Large intestine (tissue), 3 donors: Measurements from ENCODE around the gene KAZN. TPM values are rescaled to one million over a fixed set of nuclear protein-coding genes. Genes with fewer than 3 reads are reported as not detected.

ENCODE experiments used
- DNase-seq, 2 donors: peaks; one replicate each; pipeline versions ENCODE4 v3.0.0 to v3.0.0-alpha.2; 2013
- H3K27ac ChIP-seq: one replicate; pipeline ENCODE4 v1.5.1; 2013; ENCODE audit warnings: low read length
- H3K27me3 ChIP-seq: 2 replicates; pipeline ENCODE4 v1.6.1; 2013; ENCODE audit warnings: low read length; ENCODE audit not compliant: control insufficient read depth, insufficient read depth
- H3K36me3 ChIP-seq: 2 replicates; pipeline ENCODE4 v1.6.1; 2013; ENCODE audit warnings: low read length; ENCODE audit not compliant: control insufficient read depth, insufficient read depth
- H3K4me1 ChIP-seq: one replicate; pipeline ENCODE4 v1.6.1; 2013; ENCODE audit warnings: low read length; ENCODE audit not compliant: control insufficient read depth, insufficient read depth
- H3K4me3 ChIP-seq: one replicate; pipeline ENCODE4 v1.5.1; 2013; ENCODE audit warnings: low read length
- H3K9me3 ChIP-seq: one replicate; pipeline ENCODE4 v1.6.1; 2013; ENCODE audit warnings: mild to moderate bottlenecking, low read depth, low read length, moderate library complexity; ENCODE audit not compliant: control insufficient read depth
- WGBS: methylation state at CpG from one replicate; pipeline ENCODE4 v1.1.5; 2013; ENCODE audit warnings: low lambda C conversion rate; ENCODE audit not compliant: insufficient coverage; 5-methylcytosine and 5-hydroxymethylcytosine counted together
- polyA plus RNA-seq: library from polyadenylated mRNA; unstranded; fragments of 120-200 nt; gene quantifications from one replicate; pipeline ENCODE4 v1.2.1, GENCODE V29; 2013

The KAZN gene
- polyA plus RNA-seq, 1 donor: 30.4 TPM

DNA sequence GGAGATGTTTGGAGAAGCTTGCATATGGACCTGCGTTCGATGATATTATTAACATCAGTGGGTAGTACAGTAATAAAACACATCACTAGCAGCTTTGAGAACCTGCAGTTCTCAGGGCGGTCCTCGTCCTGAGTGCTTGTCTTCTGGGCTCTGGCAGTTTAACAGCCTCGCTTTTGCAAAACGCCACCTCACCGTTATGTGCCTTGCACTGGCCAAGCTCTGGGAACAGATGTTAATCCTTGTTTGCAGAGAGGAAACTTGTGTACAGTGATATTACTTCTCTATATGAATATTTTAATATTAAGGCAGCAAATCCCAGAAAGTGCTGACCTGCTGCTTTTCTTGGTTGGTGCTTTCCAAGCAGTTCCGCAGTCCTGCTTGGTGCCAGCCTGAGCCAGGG is 387.7 kb downstream of the KAZN start:
- Histone ChIP-seq H3K4me1 (no peaks in the 10 kb centered on the region), H3K27me3 (no peaks in the 10 kb centered on the region), H3K27ac (no peak overlapping the region), H3K36me3 (no peaks in the 10 kb centered on the region), H3K4me3 (no peak overlapping the region), H3K9me3 (no peaks in the 10 kb centered on the region)
- WGBS: no CpG with 5 or more reads among the region's 8 CpGs
- DNase-seq: no peak

DNA sequence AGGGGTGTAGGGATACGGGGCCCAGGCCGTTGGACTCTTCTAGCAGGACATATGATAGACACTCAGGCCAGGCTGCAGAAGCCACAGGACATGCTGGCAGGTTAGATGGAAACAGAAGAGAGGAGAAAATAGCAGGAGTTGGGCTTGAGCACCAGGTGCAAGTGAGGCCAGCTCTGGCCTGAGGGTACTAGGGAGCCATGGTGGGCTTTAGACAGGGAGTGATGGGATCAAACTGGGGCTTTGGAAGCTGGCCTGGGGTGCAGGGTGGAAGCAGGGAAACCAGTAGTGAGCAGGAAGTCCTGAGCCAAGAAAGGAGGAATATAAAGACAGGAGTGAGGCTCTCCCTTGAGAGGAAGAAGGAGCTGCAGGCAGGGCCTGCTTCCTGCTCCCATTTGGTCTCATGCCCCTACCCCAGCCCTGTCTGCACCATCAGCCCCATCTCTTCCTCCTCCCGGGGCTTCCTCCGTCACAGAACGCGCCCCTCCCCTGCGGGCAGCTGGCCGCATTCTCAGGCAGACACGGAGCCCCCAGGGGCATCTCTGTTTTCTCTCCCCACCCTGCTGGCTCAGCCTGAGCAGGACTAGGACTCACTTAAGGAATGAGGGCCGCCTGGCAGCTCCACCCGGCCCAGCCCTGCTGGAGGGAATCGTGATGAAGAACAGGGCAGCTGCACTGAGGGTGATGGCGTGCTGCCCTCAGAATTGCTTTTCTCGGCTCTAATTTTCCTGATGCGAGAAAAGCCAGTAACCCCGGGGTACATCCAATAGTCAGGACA is 389.5 kb downstream of the KAZN start:
- whole genome bisulfite sequencing: no CpG with 5 or more reads among the region's 16 CpGs
- no peak overlapping the region for H3K27ac ChIP-seq
- no peak for DNase-seq

DNA sequence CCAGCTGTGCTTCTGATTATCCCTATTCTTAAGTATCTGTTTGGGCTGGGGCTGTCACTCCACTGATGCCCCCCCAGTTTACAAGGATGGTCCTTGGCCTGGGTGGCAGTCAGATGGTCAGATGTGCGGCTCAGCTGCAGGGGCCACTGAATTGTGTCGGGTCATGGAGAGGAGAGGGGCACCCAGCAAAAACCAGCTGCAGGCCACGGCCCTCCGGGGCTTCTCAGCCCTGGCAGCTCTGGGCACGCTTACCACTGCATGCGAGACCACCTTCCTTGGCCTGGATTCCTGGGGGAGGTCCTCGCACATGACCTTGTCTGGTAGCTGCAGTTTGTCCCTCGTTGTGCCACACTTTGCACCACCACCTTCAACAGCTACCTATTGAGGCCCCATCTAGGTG is 390.2 kb downstream of the KAZN start:
- H3K27ac ChIP-seq: no peak overlapping the region
- H3K36me3 ChIP-seq: peaks cover 2% of the 10 kb centered on the region
- no peak for DNase-seq
- H3K4me3 ChIP-seq: no peak overlapping the region
- H3K4me1 ChIP-seq: no peaks in the 10 kb centered on the region
- no CpG with 5 or more reads among the region's 8 CpGs for WGBS
- H3K9me3 ChIP-seq: no peaks in the 10 kb centered on the region
- H3K27me3 ChIP-seq: no peaks in the 10 kb centered on the region

More for the DNA sequence above, 389.5 kb downstream of the KAZN start:
- no peaks in the 10 kb centered on the region for H3K27me3 ChIP-seq
- no peaks in the 10 kb centered on the region for H3K9me3 ChIP-seq
- H3K4me1 ChIP-seq: no peaks in the 10 kb centered on the region
- no peak overlapping the region for H3K4me3 ChIP-seq
- H3K36me3 ChIP-seq: peaks cover 2% of the 10 kb centered on the region

DNA sequence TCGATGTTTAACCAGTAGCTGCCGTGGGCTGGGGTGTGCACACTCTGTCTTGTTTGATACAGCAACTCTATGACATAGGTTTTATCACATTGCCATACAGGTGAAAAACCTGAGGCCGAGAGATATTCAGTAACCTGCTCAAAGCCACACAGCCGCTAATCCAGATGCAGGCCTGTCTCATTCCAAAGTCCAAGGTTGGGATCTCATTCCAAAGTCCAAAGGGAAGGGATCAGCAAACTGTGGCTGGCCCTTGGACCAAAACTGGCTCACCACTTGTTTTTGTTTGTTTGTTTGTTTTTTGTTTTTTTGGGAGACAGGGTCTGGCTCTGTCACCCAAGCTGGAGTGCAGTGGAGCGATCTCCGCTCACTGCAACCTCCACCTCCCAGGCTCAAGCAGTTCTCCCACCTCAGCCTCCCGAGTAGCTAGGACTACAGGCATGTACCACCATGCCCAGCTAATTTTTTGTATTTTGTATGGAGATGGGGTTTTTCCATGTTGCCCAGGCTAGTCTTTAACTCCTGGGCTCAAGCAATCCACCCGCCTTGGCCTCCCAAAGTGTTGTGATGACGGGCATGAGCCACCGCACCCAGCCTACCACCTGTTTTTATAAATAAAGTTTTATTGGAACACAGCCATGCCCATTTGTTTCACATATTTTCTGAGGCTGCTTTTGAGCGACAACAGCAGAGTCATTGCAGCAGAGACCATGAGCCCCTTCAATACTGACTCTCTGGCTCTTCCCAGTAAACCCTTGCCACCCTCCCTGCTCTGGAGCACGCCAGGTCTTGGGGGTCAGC is 391.6 kb downstream of the KAZN start:
- H3K27ac ChIP-seq: no peak overlapping the region
- peaks cover 2% of the 10 kb centered on the region for H3K4me1 ChIP-seq
- H3K36me3 ChIP-seq: peaks cover 2% of the 10 kb centered on the region
- DNase-seq: no peak
- no peaks in the 10 kb centered on the region for H3K9me3 ChIP-seq
- no peak overlapping the region for H3K4me3 ChIP-seq
- H3K27me3 ChIP-seq: no peaks in the 10 kb centered on the region
- WGBS: no CpG with 5 or more reads among the region's 12 CpGs

DNA sequence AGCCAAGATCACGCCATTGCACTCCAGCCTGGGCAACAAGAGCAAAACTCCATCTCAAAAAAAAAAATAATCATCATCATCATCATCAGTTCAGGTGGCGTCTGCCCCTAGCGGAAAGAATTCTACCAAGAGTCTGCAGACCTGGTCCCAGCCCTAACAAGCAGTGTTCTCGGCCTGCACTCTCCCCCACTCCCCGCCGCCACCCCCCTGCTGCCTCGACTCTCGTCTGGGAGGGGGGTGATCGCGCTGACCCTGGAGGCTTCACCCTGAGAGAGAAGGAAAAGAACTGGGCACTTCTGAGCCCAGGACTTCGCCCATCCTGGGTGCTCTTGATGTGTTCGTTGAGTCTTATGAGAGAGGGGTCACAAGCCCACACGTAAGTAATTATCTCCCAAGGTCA is 394.9 kb downstream of the KAZN start:
- Histone ChIP-seq H3K36me3 (peaks cover 2% of the 10 kb centered on the region), H3K4me1 (peaks cover 2% of the 10 kb centered on the region), H3K4me3 (no peak overlapping the region), H3K27ac (no peak overlapping the region), H3K9me3 (no peaks in the 10 kb centered on the region), H3K27me3 (no peaks in the 10 kb centered on the region)
- DNase-seq: no peak
- 0% methylated on average over 1 of the region's 13 CpGs for WGBS

DNA sequence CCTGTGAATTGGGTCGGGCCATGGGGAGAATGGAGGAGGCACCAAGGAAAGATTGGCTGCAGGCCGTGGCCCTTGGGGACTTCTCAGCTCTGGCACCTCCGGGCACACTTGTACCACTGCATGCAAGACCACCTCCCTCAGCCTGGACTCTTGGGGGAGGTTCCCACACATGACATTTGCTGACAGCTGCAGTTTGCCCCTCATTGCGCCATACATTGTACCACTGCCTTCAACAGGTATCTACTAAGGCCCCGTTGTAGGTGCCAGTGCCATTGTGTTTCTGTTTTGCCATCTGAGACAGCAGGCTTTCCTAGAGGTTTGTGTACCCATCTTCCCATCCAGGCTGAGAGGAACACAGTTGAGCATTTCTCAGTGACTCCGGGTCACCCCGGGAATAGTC is 395.7 kb downstream of the KAZN start:
- DNase-seq: no peak
- no CpG with 5 or more reads among the region's 7 CpGs for WGBS
- Histone ChIP-seq H3K27ac (no peak overlapping the region), H3K36me3 (peaks cover 2% of the 10 kb centered on the region), H3K4me1 (peaks cover 2% of the 10 kb centered on the region), H3K4me3 (no peak overlapping the region), H3K27me3 (no peaks in the 10 kb centered on the region), H3K9me3 (no peaks in the 10 kb centered on the region)

DNA sequence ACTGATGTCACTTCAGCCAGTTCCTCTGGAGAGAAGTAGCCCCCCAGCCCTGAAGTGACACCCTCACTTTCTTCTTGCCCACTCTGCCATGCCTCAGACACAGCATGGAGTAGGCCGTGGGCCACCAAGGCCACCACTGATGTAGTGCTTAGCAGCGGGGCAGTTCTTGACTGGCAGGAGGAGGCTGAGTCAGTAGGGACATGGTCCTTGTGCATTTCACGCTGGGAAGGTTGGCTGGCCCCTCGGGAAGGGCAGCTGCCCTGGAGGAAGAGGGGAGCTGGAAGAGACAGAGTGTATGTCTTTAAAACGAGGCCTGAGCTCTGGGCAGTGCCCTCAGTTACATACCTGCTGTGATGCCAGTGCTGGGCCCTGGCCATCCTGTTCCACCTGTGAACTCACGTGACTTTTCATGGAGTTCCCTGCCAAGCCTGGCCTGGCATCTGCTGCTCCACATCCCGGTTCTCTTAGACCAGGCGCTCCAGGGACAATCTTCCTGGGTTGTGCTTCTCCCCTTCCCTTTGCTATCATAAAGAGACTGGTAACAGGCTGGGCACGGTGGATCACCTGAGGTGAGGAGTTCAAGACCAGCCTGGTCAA is 396.5 kb downstream of the KAZN start:
- Histone ChIP-seq H3K36me3 (peaks cover 2% of the 10 kb centered on the region), H3K4me3 (no peak overlapping the region), H3K9me3 (no peaks in the 10 kb centered on the region), H3K27me3 (no peaks in the 10 kb centered on the region), H3K27ac (no peak overlapping the region), H3K4me1 (peaks cover 2% of the 10 kb centered on the region)
- no CpG with 5 or more reads among the region's 9 CpGs for WGBS
- DNase-seq: no peak

DNA sequence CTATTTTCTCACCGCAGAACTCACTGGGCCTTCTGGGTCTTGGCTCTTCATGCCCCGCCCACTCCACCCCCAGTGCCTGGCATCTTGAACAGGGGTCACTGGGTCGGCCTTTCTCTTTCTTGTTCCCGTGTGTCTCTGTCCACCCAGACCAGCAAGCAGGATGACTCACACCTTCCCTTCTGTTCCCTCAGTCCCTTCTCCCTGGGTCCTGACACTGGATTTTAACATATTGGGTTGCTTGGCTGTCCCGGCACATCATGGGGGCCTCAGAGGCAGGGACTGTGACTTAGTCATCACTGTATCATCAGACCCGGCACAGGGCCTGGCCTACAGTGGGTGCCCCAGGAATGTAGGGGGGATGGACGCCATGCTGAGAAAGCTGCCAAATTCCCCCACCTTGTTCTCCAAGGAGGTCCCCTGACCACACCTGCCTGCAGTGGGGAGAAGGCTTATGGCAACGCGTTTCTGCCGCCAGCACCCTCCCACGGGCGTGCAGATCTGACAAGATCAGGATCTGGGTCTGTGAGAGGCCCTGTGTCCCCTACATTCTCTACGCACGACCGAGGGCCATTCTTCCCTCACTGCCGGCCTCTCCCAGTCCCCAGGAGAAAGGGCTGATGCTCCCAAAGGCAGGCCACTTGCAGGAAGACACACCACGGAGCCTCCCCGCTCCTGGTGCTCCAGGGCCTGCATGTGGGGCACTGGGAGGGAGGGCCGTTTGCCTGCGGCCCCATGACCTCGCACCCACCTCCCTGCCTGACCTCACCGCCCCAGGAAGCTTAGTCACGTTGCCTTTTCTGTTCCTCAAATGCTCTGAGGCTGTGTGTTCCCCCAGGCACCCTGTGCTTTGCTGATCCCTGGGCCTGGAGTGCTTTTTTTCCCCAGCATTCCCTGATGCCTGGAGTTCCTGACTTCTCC is 397.9 kb downstream of the KAZN start:
- Histone ChIP-seq H3K36me3 (peaks cover 2% of the 10 kb centered on the region), H3K4me3 (no peak overlapping the region), H3K9me3 (no peaks in the 10 kb centered on the region), H3K27me3 (no peaks in the 10 kb centered on the region), H3K27ac (no peak overlapping the region), H3K4me1 (peaks cover 2% of the 10 kb centered on the region)
- WGBS: no CpG with 5 or more reads among the region's 23 CpGs
- DNase-seq: no peak

DNA sequence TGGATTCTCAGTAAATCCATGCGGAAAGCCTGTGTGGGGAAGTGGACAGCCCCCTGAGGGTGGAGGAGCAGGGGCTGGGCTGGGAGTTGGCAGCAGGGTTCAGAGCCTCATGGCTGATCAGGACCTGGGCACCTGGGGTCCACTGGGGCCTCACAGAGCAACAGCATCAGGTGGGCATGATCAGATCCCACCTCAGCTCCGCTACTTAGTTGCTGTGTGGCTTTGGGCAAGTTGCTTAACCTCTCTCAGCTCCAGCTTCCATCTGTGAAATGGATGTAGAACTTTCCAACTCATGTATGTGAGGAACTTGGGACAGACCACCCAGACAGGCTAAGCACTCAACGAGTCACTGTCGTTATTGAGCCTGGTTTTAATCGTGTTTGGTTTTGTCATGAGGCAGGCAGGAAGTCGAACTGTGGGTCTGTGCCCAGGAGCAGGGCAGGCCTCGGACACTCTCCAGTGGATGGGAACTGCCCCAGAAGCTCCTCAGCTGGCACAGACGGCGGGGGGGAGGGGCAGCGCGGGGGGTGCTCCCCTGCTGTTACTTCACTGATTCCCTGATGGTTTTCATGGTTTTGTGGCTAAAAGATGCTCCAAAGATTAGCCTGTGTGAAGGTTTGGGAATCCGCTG is 399.3 kb downstream of the KAZN start:
- no peaks in the 10 kb centered on the region for H3K36me3 ChIP-seq
- WGBS: no CpG with 5 or more reads among the region's 12 CpGs

More for the DNA sequence above, 399.3 kb downstream of the KAZN start:
- H3K27ac ChIP-seq: no peak overlapping the region
- H3K27me3 ChIP-seq: no peaks in the 10 kb centered on the region
- H3K4me1 ChIP-seq: peaks cover 2% of the 10 kb centered on the region
- DNase-seq: no peak
- H3K4me3 ChIP-seq: no peak overlapping the region
- H3K9me3 ChIP-seq: no peaks in the 10 kb centered on the region
